GM23338 (cell line): ENCODE data around the gene CAV2.

Experiments
- EZH2 ChIP-seq: fragments of 200-600 bp; sonication (generic); IDR thresholded peaks from one replicate; pipeline ENCODE4 v1.8.0; 2017; ENCODE audit warnings: antibody characterized with exemption, mild to moderate bottlenecking, low read depth; ENCODE audit not compliant: unreplicated experiment
- EZH2phosphoT487 ChIP-seq: fragments of 200-600 bp; sonication (generic); IDR thresholded peaks from one replicate; pipeline ENCODE4 v1.8.1; 2018; ENCODE audit warnings: antibody characterized with exemption; ENCODE audit not compliant: unreplicated experiment
- JUNB ChIP-seq: IDR thresholded peaks from one replicate; pipeline ENCODE4 v1.6.1; 2016; ENCODE audit warnings: antibody characterized with exemption; ENCODE audit not compliant: unreplicated experiment
- NANOG ChIP-seq: IDR thresholded peaks from 2 replicates; pipeline ENCODE4 v1.6.1; 2016; ENCODE audit warnings: antibody characterized with exemption, borderline replicate concordance
- POLR2AphosphoS5 ChIP-seq: IDR thresholded peaks from 2 replicates; pipeline ENCODE4 v1.6.1; 2016; ENCODE audit warnings: antibody characterized with exemption, low read depth
- TF ChIP-seq, protein P1 (sequence below), 2 experiments: fragments of 200-600 bp in 1 of 2; sonication (generic) in 1 of 2; conservative IDR thresholded peaks; 2 replicates each; pipeline versions ENCODE4 v1.5.1 to v1.6.1; 2016 to 2017; ENCODE audit warnings: antibody characterized with exemption in 2 of 2, low read depth in 2 of 2, mild to moderate bottlenecking in 2 of 2, moderate library complexity in 1 of 2
- TF ChIP-seq, protein P2 (sequence below): IDR thresholded peaks from one replicate; pipeline ENCODE4 v1.6.1; 2018; ENCODE audit warnings: antibody characterized with exemption; ENCODE audit not compliant: unreplicated experiment

DNA sequence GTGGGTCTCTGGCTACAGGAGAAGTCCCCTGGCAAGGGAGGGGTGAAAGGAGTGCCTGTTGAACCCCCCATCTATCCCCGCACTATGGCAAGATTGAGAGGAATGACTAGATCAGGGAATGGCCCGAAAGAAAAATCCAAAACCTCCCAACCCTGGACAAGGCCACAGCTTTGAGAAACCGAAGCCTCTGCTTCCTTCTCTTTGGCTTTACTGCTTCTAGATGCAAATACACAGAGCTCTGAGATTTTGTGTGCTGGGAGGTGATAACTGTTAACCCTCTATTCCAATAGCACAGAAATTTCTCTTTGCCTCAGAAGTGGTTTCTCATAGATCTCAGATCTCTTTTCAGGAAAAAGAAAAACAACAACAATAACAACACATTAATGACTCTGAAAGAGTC, 40.3 kb downstream of the CAV2 start:
- TF ChIP-seq, protein P1, sequence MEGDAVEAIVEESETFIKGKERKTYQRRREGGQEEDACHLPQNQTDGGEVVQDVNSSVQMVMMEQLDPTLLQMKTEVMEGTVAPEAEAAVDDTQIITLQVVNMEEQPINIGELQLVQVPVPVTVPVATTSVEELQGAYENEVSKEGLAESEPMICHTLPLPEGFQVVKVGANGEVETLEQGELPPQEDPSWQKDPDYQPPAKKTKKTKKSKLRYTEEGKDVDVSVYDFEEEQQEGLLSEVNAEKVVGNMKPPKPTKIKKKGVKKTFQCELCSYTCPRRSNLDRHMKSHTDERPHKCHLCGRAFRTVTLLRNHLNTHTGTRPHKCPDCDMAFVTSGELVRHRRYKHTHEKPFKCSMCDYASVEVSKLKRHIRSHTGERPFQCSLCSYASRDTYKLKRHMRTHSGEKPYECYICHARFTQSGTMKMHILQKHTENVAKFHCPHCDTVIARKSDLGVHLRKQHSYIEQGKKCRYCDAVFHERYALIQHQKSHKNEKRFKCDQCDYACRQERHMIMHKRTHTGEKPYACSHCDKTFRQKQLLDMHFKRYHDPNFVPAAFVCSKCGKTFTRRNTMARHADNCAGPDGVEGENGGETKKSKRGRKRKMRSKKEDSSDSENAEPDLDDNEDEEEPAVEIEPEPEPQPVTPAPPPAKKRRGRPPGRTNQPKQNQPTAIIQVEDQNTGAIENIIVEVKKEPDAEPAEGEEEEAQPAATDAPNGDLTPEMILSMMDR (conservative IDR thresholded peaks at IDR 0.05; ENCODE audit: low read depth in 2 of 2) = no peak
- TF ChIP-seq POLR2AphosphoS5 = no peak
- no peak for TF ChIP-seq JUNB
- TF ChIP-seq EZH2phosphoT487 = no peak
- TF ChIP-seq EZH2 = no peak
- no peak for TF ChIP-seq NANOG
- TF ChIP-seq, protein P2, sequence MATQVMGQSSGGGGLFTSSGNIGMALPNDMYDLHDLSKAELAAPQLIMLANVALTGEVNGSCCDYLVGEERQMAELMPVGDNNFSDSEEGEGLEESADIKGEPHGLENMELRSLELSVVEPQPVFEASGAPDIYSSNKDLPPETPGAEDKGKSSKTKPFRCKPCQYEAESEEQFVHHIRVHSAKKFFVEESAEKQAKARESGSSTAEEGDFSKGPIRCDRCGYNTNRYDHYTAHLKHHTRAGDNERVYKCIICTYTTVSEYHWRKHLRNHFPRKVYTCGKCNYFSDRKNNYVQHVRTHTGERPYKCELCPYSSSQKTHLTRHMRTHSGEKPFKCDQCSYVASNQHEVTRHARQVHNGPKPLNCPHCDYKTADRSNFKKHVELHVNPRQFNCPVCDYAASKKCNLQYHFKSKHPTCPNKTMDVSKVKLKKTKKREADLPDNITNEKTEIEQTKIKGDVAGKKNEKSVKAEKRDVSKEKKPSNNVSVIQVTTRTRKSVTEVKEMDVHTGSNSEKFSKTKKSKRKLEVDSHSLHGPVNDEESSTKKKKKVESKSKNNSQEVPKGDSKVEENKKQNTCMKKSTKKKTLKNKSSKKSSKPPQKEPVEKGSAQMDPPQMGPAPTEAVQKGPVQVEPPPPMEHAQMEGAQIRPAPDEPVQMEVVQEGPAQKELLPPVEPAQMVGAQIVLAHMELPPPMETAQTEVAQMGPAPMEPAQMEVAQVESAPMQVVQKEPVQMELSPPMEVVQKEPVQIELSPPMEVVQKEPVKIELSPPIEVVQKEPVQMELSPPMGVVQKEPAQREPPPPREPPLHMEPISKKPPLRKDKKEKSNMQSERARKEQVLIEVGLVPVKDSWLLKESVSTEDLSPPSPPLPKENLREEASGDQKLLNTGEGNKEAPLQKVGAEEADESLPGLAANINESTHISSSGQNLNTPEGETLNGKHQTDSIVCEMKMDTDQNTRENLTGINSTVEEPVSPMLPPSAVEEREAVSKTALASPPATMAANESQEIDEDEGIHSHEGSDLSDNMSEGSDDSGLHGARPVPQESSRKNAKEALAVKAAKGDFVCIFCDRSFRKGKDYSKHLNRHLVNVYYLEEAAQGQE = no peak
